HK-2 (cell line): ENCODE measurements around the gene MYO1C.

Experiments used
- DNase-seq: peaks from one replicate; pipeline ENCODE4 v3.0.0-alpha.2; 2018; ENCODE audit not compliant: unreplicated experiment

MYO1C gene

GRCh38 chr17:1484676-1485422 is 7.6 kb downstream of the MYO1C start:
- DNase-seq = no peak

GRCh38 chr17:1484060-1484535 is 8.4 kb downstream of the MYO1C start:
- DNase-seq = no peak

GRCh38 chr17:1482680-1483079 is 9.8 kb downstream of the MYO1C start:
- DNase-seq = no peak

- no peak for DNase-seq
Observed at GRCh38 chr17:1481736-1482135, 10.8 kb downstream of the MYO1C start.

GRCh38 chr17:1480747-1481465 is 11.6 kb downstream of the MYO1C start:
- DNase-seq = no peak

GRCh38 chr17:1478418-1478817 is 14.1 kb downstream of the MYO1C start:
- DNase-seq = no peak

- DNase-seq = no peak
Observed at GRCh38 chr17:1475321-1475854, 17.1 kb downstream of the MYO1C start.

- peak; percentile 82 for DNase-seq
Observed at GRCh38 chr17:1474402-1475189, 17.9 kb downstream of the MYO1C start.

- DNase-seq = no peak
Observed at GRCh38 chr17:1473841-1474240, 18.6 kb downstream of the MYO1C start.

GRCh38 chr17:1473170-1473569 is 19.3 kb downstream of the MYO1C start:
- no peak for DNase-seq

- DNase-seq = no peak
Observed at GRCh38 chr17:1471911-1472821, 20.3 kb downstream of the MYO1C start.

- DNase-seq = no peak
Observed at GRCh38 chr17:1471490-1471889, 21.0 kb downstream of the MYO1C start.

- no peak for DNase-seq
Observed at GRCh38 chr17:1470755-1471462, 21.6 kb downstream of the MYO1C start.

GRCh38 chr17:1470071-1470754 is 22.3 kb downstream of the MYO1C start:
- DNase-seq = no peak

GRCh38 chr17:1469231-1469852 is 23.1 kb downstream of the MYO1C start:
- DNase-seq = no peak

- no peak for DNase-seq
Observed at GRCh38 chr17:1467898-1468492, 24.5 kb downstream of the MYO1C start.

GRCh38 chr17:1467258-1467657 is 25.2 kb downstream of the MYO1C start:
- DNase-seq = no peak

- no peak for DNase-seq
Observed at GRCh38 chr17:1464186-1464585, 28.3 kb downstream of the MYO1C start.
